Spleen (tissue), 7 donors: ENCODE results near the gene TAF7.

ENCODE experiments used
- CTCF ChIP-seq, 11 experiments: fragments of 200-600 bp in 7 of 11; fragments of 450-650 bp in 4 of 11; sonication (generic) in 4 of 11; IDR thresholded peaks in 8 of 11; conservative IDR thresholded peaks in 3 of 11; 1 replicate in 7 of 11; 2 replicates in 4 of 11; pipeline versions ENCODE4 v1.4.0 to v1.8.0; 2016 to 2021; ENCODE audit warnings: antibody characterized with exemption in 11 of 11, inconsistent platforms in 4 of 11, mild to moderate bottlenecking in 1 of 11
- POLR2AphosphoS5 ChIP-seq, 3 donors: sonication (generic); formaldehyde crosslinking; IDR thresholded peaks; one replicate each; pipeline ENCODE4 v1.5.1; 2017; ENCODE audit warnings: antibody characterized with exemption in 3 of 3
- donor health status: DM: no; HTN: no; CAD: no; lungs with moderate emphysema.
- donor health status: DM: no; HTN: no; CAD: no.
- donor health status: DM: no; HTN: no; CAD: no.

DNA sequence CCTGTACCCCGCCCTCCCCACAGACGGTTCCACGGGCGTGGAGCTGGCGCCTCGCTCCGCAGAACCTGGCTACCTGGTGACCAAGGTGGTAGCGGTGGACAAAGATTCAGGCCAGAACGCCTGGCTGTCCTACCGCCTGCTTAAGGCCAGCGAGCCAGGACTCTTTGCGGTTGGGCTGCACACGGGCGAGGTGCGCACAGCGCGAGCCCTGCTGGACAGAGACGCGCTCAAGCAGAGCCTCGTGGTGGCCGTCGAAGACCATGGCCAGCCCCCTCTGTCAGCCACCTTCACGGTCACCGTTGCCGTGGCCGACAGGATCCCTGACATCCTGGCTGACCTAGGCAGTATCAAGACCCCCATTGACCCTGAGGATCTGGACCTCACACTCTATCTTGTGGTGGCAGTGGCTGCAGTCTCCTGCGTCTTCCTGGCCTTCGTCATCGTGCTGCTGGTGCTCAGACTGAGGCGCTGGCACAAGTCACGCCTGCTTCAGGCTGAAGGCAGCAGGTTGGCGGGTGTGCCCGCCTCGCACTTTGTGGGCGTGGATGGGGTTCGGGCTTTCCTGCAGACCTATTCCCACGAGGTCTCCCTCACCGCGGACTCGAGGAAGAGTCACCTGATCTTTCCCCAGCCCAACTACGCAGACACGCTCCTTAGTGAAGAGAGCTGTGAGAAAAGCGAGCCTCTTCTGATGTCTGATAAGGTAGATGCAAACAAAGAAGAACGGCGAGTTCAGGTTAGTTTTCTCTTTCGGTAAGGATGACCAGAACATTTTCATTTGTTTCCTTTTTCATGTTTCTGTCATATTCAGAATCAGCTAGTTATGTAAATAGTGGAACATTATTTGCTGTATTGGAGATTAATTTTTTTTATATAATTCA is 45.7 kb upstream of the TAF7 start:
- TF ChIP-seq CTCF (IDR thresholded peaks at IDR 0.05 in 8 of 11, conservative IDR thresholded peaks at IDR 0.05 in 3 of 11) = no peak
- TF ChIP-seq POLR2AphosphoS5 (IDR thresholded peaks at IDR 0.05) = no peak
